Measurements from ENCODE around the gene ANK3. TPM values are rescaled to one million over a fixed set of nuclear protein-coding genes. Genes with fewer than 3 reads are reported as not detected.

ANK3 gene
- total RNA-seq, 1 donor from 2014 or later = 87.6 TPM

DNA sequence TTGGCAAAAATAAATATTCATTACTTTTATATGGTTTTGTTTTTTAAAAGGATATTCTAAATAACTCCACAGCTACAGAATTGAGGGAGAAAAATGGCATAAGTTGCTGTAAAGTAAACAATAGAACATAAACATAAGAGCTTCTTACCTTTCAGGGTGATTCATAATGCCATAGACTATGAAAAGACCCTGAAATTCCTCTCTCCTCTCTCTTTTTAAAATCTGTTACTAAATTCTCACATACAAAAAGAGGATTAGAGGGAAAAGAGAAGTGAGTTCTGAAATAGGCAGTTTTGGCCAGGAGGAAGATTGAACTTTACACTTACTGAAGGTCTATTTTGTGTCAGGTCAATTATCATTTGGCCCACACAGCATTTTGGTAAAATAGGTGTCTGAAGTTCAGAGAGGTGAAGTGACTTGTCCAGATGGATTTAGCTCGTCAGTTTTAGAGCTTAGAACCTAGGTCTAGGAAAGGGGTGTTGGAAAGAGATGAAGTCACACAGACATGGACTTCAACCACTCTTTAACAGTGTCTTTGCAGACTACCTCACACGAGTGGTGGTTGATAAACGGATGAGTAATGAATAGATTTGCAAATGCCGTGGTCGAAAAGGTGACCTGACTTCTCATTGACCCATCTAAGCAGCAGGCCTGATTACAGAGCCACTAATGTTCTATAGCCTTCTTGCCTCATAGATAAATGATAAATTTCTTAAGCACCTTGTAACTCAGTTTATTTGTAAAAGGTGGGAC is 292.7 kb downstream of the ANK3 start:
- H3K9me3 Mint-ChIP-seq (ENCODE audit: low read depth) = no peaks in the 10 kb centered on the region
- H3K36me3 Mint-ChIP-seq (ENCODE audit: insufficient read depth) = peaks cover under 1% of the 10 kb centered on the region
- H3K27me3 Mint-ChIP-seq = no peaks in the 10 kb centered on the region
- no peak for DNase-seq (ENCODE audit: low spot score, unreplicated experiment)
- peak overlapping the region; percentile 21 for H3K27ac Mint-ChIP-seq
- H3K4me3 Mint-ChIP-seq (ENCODE audit: low read depth) = no peak overlapping the region
- H3K4me1 Mint-ChIP-seq (ENCODE audit: low read depth) = peaks cover 25% of the 10 kb centered on the region
- TF ChIP-seq, protein P1, sequence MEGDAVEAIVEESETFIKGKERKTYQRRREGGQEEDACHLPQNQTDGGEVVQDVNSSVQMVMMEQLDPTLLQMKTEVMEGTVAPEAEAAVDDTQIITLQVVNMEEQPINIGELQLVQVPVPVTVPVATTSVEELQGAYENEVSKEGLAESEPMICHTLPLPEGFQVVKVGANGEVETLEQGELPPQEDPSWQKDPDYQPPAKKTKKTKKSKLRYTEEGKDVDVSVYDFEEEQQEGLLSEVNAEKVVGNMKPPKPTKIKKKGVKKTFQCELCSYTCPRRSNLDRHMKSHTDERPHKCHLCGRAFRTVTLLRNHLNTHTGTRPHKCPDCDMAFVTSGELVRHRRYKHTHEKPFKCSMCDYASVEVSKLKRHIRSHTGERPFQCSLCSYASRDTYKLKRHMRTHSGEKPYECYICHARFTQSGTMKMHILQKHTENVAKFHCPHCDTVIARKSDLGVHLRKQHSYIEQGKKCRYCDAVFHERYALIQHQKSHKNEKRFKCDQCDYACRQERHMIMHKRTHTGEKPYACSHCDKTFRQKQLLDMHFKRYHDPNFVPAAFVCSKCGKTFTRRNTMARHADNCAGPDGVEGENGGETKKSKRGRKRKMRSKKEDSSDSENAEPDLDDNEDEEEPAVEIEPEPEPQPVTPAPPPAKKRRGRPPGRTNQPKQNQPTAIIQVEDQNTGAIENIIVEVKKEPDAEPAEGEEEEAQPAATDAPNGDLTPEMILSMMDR (IDR thresholded peaks at IDR 0.05; ENCODE audit: unreplicated experiment) = no peak

DNA sequence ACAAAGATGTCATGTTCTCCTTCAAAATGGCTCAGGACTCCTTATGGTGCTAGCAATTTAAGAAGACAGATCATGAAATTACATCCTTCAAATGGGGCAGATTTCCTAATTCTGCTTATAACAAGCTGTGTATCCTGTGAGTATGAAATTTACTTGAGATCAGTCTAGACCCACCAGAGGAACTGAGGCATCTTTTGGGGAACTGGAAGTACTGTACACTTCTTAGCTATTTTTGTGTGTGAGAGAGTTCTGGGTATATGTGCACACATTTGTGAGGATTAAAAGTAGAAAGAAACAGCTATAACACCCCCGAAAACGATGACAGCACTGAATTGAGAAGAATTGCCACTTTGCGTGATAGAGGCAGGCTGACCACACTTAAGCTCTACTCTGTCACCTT is 296.4 kb downstream of the ANK3 start:
- peaks cover 15% of the 10 kb centered on the region for H3K4me1 Mint-ChIP-seq (ENCODE audit: low read depth)
- no peak overlapping the region for H3K4me3 Mint-ChIP-seq (ENCODE audit: low read depth)
- no peaks in the 10 kb centered on the region for H3K9me3 Mint-ChIP-seq (ENCODE audit: low read depth)
- no peak for DNase-seq (ENCODE audit: low spot score, unreplicated experiment)
- H3K36me3 Mint-ChIP-seq (ENCODE audit: insufficient read depth) = peaks cover 7% of the 10 kb centered on the region
- peak overlapping the region; percentile 39 for H3K27ac Mint-ChIP-seq
- no peaks in the 10 kb centered on the region for H3K27me3 Mint-ChIP-seq
- TF ChIP-seq, protein P1 (IDR thresholded peaks at IDR 0.05; ENCODE audit: unreplicated experiment) = no peak

DNA sequence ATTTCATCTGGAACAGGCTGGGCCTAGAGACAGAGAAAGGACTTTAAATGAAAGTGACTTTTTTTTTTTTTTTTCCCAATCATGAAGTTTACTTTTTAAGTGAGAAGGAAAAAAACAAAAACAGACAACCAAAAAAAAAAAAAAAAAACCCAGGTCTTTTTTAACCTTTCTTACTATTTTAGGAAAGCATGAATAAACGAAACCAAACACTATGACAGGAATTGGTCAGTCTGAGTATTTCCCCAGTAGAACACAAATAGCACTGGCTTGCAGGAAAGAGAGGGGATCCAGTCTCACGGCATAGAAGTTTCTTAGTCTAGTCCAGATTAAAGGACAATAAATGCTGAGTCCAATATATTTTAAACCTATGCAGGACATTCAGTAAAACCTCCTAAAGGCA is 302.8 kb downstream of the ANK3 start:
- TF ChIP-seq, protein P1 (IDR thresholded peaks at IDR 0.05; ENCODE audit: unreplicated experiment) = no peak
- Mint-ChIP-seq H3K4me3 (ENCODE audit: low read depth) (no peak overlapping the region), H3K27me3 (no peaks in the 10 kb centered on the region), H3K4me1 (ENCODE audit: low read depth) (peaks cover 2% of the 10 kb centered on the region), H3K9me3 (ENCODE audit: low read depth) (no peaks in the 10 kb centered on the region), H3K36me3 (ENCODE audit: insufficient read depth) (peaks cover 24% of the 10 kb centered on the region), H3K27ac (no peak overlapping the region)
- DNase-seq (ENCODE audit: low spot score, unreplicated experiment) = no peak

DNA sequence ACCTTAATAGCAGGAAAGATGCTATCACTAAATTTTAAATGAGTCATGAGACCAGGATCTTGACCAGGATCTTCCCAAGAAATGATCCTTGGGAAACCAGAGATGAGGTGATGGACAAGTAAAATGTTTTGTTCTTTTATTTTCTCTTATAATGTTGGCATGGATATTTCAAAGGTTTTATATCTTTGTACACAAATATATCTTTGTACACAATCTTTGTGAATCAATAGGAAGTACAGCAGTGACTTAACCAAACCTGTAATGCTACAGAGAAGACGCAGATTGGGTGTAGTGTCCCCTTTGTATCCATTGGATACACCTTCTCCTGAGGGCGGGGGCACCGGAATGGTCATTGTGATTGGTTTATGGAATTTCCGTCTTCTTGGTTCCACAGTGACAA is 303.3 kb downstream of the ANK3 start:
- Mint-ChIP-seq H3K4me3 (ENCODE audit: low read depth) (no peak overlapping the region), H3K9me3 (ENCODE audit: low read depth) (no peaks in the 10 kb centered on the region), H3K36me3 (ENCODE audit: insufficient read depth) (peaks cover 23% of the 10 kb centered on the region), H3K27ac (no peak overlapping the region), H3K4me1 (ENCODE audit: low read depth) (peaks cover 2% of the 10 kb centered on the region), H3K27me3 (no peaks in the 10 kb centered on the region)
- TF ChIP-seq, protein P1 (IDR thresholded peaks at IDR 0.05; ENCODE audit: unreplicated experiment) = no peak
- no peak for DNase-seq (ENCODE audit: low spot score, unreplicated experiment)

DNA sequence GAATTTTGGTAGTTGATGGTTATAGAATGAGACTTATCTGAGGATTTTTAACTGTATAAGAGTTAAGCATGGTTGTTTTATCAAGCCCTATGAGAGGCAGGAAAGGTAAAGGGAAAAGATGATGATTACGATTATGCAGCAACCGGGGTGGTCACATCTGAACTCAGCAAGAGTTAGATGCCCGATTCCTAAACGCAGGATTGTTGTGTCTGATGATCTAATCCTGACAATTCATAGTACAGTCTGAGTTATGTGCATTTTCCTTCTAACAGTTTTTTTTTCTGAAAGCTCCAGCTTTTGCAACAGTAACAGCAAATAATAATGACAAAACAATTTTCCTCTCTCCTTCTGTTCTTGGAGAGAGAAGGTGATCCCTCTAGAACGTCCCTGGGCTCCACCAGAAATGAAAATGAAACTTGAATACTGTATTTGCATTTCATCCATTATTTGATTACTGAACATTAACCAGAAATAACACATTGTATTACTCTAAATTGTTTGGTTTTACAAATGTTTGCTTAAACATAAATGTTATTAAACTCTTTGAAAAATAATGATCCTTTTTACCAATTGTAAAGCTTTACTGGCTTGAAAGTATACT is 306.8 kb downstream of the ANK3 start:
- Mint-ChIP-seq H3K36me3 (ENCODE audit: insufficient read depth) (peaks cover 24% of the 10 kb centered on the region), H3K9me3 (ENCODE audit: low read depth) (no peaks in the 10 kb centered on the region), H3K4me1 (ENCODE audit: low read depth) (no peaks in the 10 kb centered on the region), H3K4me3 (ENCODE audit: low read depth) (no peak overlapping the region), H3K27me3 (no peaks in the 10 kb centered on the region), H3K27ac (no peak overlapping the region)
- DNase-seq (ENCODE audit: low spot score, unreplicated experiment) = no peak
- TF ChIP-seq, protein P1 (IDR thresholded peaks at IDR 0.05; ENCODE audit: unreplicated experiment) = no peak
